KMS-11 (cell line): ENCODE measurements around the gene TMEM62.
"Not testable (repeated sequence)": the region's sequence is repeated elsewhere in the genome, so short reads cannot be mapped to it uniquely, and the experiment has no call there.

Experiments
- H2AFZ ChIP-seq: fragments of 200-600 bp; sonication (generic); 2 replicates; pipeline ENCODE4 v1.6.1; 2016; ENCODE audit warnings: antibody characterized with exemption, mixed run types, low read depth
- H3K27ac ChIP-seq: fragments of 200-600 bp; sonication (generic); 2 replicates; pipeline ENCODE4 v1.6.1; 2016; ENCODE audit warnings: mild to moderate bottlenecking, mixed run types
- H3K27me3 ChIP-seq: fragments of 200-600 bp; sonication (generic); 2 replicates; pipeline ENCODE4 v1.6.1; 2017; ENCODE audit warnings: mild to moderate bottlenecking, low read depth, mixed run types, moderate library complexity; ENCODE audit not compliant: insufficient read depth
- H3K36me3 ChIP-seq: fragments of 200-600 bp; sonication (generic); 2 replicates; pipeline ENCODE4 v1.6.1; 2017; ENCODE audit warnings: mild to moderate bottlenecking, mixed run types; ENCODE audit not compliant: insufficient read depth
- H3K4me1 ChIP-seq: fragments of 200-600 bp; sonication (generic); 2 replicates; pipeline ENCODE4 v1.6.1; 2016; ENCODE audit warnings: mild to moderate bottlenecking, low read depth, mixed run types; ENCODE audit not compliant: poor library complexity, severe bottlenecking
- H3K4me2 ChIP-seq: fragments of 200-600 bp; sonication (generic); 2 replicates; pipeline ENCODE4 v1.7.0; 2016; ENCODE audit warnings: mild to moderate bottlenecking, mixed run types
- H3K4me3 ChIP-seq: fragments of 200-600 bp; sonication (generic); IDR thresholded peaks from 2 replicates; pipeline ENCODE4 v1.6.1; 2017; ENCODE audit warnings: low read depth, low read length, mixed read lengths; ENCODE audit not compliant: insufficient read depth
- H3K79me2 ChIP-seq: fragments of 200-600 bp; sonication (generic); 2 replicates; pipeline ENCODE4 v1.6.1; 2016; ENCODE audit warnings: low read depth, mixed run types; ENCODE audit not compliant: insufficient read depth
- H3K9ac ChIP-seq: fragments of 200-600 bp; sonication (generic); 2 replicates; pipeline ENCODE4 v1.6.1; 2016; ENCODE audit warnings: mild to moderate bottlenecking, mixed run types
- H4K20me1 ChIP-seq: fragments of 200-600 bp; sonication (generic); 2 replicates; pipeline ENCODE4 v1.6.1; 2016; ENCODE audit warnings: mild to moderate bottlenecking, mixed run types; ENCODE audit not compliant: insufficient read depth
- TF ChIP-seq, protein P1 (sequence below): fragments of 200-600 bp; sonication (generic); conservative IDR thresholded peaks from 2 replicates; pipeline ENCODE4 v1.6.1; 2017; ENCODE audit warnings: low read depth, mild to moderate bottlenecking, antibody characterized with exemption, low read length, moderate library complexity, mixed read lengths

The TMEM62 gene

DNA sequence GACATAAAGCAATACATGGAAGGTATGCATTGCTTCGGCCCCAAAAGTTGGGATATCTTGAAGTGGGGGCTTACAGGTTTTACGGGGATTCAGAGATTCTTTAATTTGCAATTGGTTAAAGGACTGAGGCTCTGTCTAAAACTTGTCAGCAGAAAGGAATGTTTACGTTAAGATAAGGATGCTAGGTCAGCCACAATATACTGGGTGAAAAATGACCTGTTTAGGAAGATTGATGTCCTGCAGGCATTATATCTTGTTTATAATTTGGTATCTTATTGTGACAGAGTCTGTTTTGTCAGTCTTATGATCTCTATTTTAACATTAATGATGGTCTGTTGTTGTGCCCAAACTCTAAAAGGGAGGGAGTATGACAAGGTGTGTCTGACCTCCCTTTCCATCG, 36.5 kb downstream of the TMEM62 start:
- Histone ChIP-seq H3K4me3 (no peak overlapping the region), H3K27me3 (no peaks in the 10 kb centered on the region), H4K20me1 (no peaks in the 10 kb centered on the region), H3K36me3 (no peaks in the 10 kb centered on the region), H2AFZ (no peak overlapping the region), H3K4me1 (no peaks in the 10 kb centered on the region), H3K9ac (no peak overlapping the region), H3K27ac (no peak overlapping the region), H3K79me2 (no peaks in the 10 kb centered on the region), H3K4me2 (no peak overlapping the region)
- TF ChIP-seq, protein P1, sequence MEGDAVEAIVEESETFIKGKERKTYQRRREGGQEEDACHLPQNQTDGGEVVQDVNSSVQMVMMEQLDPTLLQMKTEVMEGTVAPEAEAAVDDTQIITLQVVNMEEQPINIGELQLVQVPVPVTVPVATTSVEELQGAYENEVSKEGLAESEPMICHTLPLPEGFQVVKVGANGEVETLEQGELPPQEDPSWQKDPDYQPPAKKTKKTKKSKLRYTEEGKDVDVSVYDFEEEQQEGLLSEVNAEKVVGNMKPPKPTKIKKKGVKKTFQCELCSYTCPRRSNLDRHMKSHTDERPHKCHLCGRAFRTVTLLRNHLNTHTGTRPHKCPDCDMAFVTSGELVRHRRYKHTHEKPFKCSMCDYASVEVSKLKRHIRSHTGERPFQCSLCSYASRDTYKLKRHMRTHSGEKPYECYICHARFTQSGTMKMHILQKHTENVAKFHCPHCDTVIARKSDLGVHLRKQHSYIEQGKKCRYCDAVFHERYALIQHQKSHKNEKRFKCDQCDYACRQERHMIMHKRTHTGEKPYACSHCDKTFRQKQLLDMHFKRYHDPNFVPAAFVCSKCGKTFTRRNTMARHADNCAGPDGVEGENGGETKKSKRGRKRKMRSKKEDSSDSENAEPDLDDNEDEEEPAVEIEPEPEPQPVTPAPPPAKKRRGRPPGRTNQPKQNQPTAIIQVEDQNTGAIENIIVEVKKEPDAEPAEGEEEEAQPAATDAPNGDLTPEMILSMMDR, result no peak

DNA sequence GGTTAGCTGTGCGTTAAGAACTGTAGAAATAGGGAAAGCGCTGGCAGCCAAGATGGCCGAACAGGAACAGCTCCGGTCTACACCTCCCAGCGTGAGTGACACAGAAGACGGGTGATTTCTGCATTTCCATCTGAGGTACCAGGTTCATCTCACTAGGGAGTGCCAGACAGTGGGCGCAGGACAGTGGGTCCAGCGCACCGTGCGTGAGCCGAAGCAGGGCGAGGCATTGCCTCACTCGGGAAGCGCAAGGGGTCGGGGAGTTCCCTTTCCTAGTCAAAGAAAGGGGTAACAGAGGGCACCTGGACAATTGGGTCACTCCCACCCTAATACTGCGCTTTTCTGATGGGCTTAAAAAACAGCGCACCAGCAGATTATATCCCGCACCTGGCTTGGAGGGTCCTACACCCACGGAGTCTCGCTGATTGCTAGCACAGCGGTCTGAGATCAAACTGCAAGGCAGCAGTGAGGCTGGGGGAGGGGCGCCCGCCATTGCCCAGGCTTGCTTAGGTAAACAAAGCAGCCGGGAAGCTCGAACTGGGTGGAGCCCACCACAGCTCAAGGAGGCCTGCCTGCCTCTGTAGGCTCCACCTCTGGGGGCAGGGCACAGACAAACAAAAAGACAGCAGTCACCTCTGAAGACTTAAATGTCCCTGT, 42.4 kb downstream of the TMEM62 start:
- H4K20me1 ChIP-seq, H3K4me3 ChIP-seq, H2AFZ ChIP-seq, H3K36me3 ChIP-seq, H3K27me3 ChIP-seq, H3K4me1 ChIP-seq, H3K9ac ChIP-seq, H3K79me2 ChIP-seq, H3K27ac ChIP-seq, H3K4me2 ChIP-seq: not testable (repeated sequence)

DNA sequence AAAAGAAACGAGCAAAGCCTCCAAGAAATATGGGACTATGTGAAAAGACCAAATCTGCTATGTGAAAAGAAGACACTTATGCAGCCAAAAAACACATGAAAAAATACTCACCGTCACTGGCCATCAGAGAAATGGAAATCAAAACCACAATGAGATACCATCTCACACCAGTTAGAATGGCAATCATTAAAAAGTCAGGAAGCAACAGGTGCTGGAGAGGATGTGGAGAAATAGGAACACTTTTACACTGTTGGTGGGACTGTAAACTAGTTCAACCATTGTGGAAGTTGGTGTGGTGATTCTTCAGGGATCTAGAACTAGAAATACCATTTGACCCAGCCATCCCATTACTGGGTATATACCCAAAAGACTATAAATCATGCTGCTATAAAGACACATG, 43.8 kb downstream of the TMEM62 start:
- not testable (repeated sequence) for H3K9ac ChIP-seq, H3K79me2 ChIP-seq, H3K4me2 ChIP-seq, H2AFZ ChIP-seq, H3K36me3 ChIP-seq, H3K27ac ChIP-seq, H3K4me1 ChIP-seq, H3K4me3 ChIP-seq, H3K27me3 ChIP-seq, H4K20me1 ChIP-seq

DNA sequence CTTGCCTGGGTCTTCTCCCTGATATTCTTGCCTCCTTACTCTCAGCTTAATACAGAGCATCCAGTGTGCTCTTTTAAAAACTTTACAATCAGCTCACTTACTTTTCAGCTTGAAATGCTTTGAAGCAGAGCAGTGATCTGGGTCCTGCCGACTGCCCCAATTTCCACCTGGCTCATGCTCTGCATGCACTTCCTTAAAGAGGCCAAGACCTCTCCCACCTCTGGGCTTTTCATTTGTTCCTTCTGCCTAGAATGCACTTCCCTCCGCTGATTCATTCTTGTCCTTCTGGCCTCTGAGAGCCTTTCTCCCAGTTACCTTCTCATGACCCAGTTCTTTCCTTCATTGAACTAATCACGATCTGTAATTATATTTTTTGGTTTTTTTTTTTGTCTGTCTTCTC, 49.9 kb downstream of the TMEM62 start:
- Histone ChIP-seq H3K79me2 (peaks cover 16% of the 10 kb centered on the region; the same call in 1 of the 2 replicates), H3K4me1 (peaks cover 17% of the 10 kb centered on the region), H3K27ac (no peak overlapping the region), H3K27me3 (no peaks in the 10 kb centered on the region), H3K4me3 (no peak overlapping the region), H3K4me2 (no peak overlapping the region), H3K9ac (no peak overlapping the region), H4K20me1 (no peaks in the 10 kb centered on the region), H2AFZ (no peak overlapping the region), H3K36me3 (no peaks in the 10 kb centered on the region)
- TF ChIP-seq, protein P1, result no peak

DNA sequence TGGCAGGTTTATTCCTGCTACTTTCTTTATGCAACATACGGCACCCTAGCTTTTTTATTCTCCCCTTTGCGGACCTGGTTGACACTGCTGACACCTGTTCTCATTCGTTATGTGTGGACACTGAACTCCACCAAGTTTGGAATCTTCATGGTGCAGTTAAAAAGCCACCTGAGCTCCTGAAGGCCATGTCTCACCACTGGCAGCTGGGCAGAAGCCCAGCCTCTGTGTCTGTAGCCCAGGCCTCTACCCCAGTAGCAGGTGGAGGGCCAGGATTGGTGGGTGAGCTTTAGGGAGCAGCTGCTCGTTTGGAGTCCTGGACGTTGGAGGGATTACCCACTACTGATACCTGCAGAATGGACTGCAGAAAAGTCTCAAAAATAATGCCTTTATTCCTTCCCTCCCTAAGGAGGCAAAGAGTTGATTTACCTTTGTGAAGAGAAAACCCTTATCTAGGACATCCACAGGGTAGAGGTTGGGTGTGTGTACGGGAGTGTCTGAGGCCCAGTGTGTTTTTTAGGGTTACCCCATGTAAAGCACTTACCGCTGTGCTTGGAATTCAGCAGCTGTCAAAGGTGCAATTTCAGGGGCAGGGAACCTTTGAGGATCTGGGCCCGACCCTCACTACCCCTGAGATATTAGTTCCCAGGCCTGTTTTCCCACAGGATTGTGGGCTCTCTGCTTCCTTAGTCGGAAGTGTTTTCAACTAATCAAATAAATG, 51.2 kb downstream of the TMEM62 start:
- Histone ChIP-seq H3K27ac (no peak overlapping the region), H3K27me3 (no peaks in the 10 kb centered on the region), H4K20me1 (no peaks in the 10 kb centered on the region), H3K4me2 (peak overlapping the region; percentile 1; the same call in 1 of the 2 replicates), H3K4me3 (no peak overlapping the region), H3K9ac (no peak overlapping the region), H3K79me2 (peaks cover 16% of the 10 kb centered on the region; the same call in 1 of the 2 replicates), H3K4me1 (peaks cover 17% of the 10 kb centered on the region), H3K36me3 (no peaks in the 10 kb centered on the region), H2AFZ (peak overlapping the region; percentile 87; the same call in 1 of the 2 replicates)
- TF ChIP-seq, protein P1, result no peak
